ENCODE data around the gene PTGDS. TPM values are rescaled to one million over a fixed set of nuclear protein-coding genes. Genes with fewer than 3 reads are reported as not detected.

PTGDS gene
- total RNA-seq, 1 donor, result 10.8 TPM

DNA sequence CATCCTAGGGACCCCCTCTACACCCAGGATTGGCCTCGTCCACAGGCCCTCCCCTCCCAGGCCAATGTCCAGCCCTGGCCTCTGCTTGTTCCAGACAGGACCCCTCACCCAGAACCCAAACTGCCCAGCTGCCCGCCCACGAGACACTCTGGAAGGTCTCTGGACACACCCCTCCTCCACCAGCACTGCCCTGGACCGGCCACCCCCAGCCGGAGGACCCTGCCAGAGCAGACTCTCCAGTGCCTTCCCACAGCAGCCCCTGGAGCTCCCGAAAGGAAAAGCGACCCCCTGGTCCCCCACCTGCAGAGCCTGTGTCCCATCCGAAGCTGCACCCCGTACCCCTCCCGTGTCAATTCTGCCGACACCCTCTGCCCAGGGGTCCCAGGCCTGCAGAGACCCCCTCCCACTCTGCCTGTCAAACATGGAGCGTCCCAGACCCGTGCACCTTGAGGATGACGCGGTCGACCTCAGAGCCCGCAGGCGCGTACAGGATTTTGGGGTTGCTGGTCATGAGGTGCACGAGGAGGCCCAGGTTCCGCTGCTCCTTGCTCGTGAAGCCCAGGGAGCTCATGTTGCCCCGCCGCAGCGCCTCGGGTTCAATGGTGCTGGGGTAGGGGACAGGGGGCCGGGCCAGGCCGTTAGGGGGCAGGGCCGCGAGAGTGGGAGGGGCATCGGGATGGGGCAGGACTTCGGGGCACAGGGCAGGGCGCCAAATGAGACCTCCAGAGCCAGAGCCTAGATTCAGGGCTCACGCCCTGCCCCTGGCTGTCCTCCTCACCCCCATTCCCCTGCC, 42.8 kb downstream of the PTGDS start:
- no peaks in the 10 kb centered on the region for H3K27me3 ChIP-seq (ENCODE audit: insufficient read depth, low read length)

DNA sequence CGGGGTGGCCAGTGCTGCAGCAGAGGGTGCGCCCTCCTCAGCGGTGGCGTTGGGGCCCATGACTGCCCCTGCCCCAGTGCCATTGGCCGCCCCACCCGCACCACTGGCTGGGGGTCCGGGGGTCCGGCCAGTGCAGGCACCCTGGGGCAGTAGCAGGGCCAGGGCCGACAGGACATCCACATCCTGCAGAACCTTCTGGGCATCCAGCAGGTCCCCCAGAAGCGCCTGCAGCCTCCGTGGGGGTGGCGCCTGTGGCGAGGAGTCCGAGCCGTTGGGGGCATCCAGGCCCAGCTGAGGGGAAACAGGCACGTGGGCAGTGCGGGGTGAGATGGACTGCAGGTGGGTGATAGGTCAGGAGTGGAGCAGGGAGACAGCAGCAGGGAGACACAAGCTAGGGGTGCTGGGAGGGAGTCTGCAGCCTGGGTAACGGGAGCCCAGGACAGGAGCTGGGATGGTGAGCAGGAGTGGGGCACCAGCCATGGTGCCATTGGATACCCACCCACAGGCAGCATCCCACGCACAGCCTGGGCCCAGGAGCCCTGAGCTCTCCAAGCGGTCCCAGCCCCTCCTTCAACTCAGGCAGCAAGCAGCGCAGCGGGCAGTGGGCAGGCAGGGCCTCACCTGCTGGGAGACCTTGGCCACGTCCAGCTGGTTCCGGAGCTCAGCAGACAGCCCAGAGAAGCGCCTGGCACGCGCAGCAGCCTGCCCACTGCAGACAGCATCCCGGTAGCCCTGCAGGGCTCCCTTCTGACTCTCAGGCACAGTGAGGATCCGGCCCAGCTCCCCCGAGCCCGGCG, 43.7 kb downstream of the PTGDS start:
- Histone ChIP-seq H3K4me3 (ENCODE audit: low read length) (no peak overlapping the region), H3K9me3 (ENCODE audit: low read depth, low read length) (no peaks in the 10 kb centered on the region), H3K27me3 (ENCODE audit: insufficient read depth, low read length) (no peaks in the 10 kb centered on the region), H3K4me1 (ENCODE audit: insufficient read depth, low read length) (no peaks in the 10 kb centered on the region)

More for the DNA sequence above, 42.8 kb downstream of the PTGDS start:
- Histone ChIP-seq H3K4me3 (ENCODE audit: low read length) (no peak overlapping the region), H3K4me1 (ENCODE audit: insufficient read depth, low read length) (no peaks in the 10 kb centered on the region), H3K9me3 (ENCODE audit: low read depth, low read length) (no peaks in the 10 kb centered on the region)

DNA sequence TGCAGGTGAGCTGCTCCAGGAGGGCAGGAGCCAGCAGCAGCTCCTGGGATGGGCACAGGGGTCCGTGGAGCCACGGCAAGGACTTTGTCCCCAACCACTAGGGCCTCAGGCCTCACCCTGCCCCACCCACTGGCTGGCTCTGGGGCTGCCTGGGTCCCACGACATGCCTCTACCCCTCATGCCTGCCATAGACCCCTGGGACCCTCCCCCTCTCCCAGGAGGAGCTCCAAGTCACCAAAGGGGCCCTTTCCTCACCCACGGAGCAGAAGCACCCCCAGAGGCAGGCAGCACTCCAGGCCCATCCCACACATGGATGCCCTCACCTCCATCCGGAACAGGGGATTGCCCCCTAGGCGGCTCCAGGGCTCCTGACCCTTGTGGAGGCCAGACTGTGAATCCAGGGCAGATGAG, 44.3 kb downstream of the PTGDS start:
- Histone ChIP-seq H3K9me3 (ENCODE audit: low read depth, low read length) (no peaks in the 10 kb centered on the region), H3K4me1 (ENCODE audit: insufficient read depth, low read length) (peaks cover under 1% of the 10 kb centered on the region), H3K27me3 (ENCODE audit: insufficient read depth, low read length) (no peaks in the 10 kb centered on the region), H3K4me3 (ENCODE audit: low read length) (no peak overlapping the region)

DNA sequence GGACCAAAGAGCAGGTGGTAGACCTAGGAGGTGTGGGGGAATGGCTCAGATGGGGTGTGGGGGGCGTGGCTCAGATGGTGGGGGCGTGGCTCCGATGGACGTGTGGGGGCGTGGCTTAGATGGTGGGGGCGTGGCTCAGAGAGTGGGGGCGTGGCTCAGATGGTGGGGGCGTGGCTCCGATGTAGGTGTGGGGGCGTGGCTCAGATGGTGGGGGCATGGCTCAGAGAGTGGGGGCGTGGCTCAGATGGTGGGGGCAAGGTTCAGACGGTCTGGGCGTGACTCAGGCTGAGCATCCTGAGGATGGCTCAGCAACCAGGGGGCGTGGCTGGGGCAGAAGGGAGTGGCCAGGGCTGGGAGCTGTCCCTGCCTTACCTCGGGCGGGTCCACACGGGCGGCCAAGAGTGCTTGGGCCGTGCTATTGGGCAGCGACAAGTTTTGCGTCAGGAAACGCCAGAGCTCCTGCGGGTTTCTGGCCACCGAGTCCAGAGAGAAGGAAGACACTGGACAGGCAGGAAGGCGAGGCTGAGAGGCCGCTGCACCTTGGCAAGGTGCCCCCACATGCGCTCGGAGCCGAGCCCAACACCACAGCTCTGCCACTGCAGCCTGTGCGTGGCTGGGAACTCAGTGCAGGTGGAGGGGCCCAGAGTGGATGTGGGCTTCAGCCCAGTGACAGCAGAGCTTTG, 44.8 kb downstream of the PTGDS start:
- no peaks in the 10 kb centered on the region for H3K27me3 ChIP-seq (ENCODE audit: insufficient read depth, low read length)
- no peaks in the 10 kb centered on the region for H3K9me3 ChIP-seq (ENCODE audit: low read depth, low read length)
- H3K4me1 ChIP-seq (ENCODE audit: insufficient read depth, low read length), result peaks cover 6% of the 10 kb centered on the region
- no peak overlapping the region for H3K4me3 ChIP-seq (ENCODE audit: low read length)

DNA sequence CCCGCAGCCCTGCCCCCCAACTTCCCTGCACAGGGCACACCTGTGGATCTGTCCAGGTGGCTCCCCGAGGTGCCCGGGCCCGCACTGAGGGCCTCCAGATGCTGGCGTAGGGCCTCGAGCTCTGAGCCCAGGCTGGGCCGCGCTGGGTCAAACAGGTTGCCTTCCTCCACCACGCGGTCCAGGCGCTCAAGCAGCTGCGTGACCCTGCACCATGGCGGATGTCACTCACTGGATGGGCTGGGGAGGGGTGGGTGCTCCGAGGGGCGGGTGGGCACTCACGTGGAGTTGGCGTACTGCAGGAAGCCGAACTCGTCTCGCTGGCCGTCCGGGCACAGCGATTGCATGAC, 45.3 kb downstream of the PTGDS start:
- H3K4me1 ChIP-seq (ENCODE audit: insufficient read depth, low read length), result peaks cover 11% of the 10 kb centered on the region
- no peaks in the 10 kb centered on the region for H3K9me3 ChIP-seq (ENCODE audit: low read depth, low read length)
- no peak overlapping the region for H3K4me3 ChIP-seq (ENCODE audit: low read length)

DNA sequence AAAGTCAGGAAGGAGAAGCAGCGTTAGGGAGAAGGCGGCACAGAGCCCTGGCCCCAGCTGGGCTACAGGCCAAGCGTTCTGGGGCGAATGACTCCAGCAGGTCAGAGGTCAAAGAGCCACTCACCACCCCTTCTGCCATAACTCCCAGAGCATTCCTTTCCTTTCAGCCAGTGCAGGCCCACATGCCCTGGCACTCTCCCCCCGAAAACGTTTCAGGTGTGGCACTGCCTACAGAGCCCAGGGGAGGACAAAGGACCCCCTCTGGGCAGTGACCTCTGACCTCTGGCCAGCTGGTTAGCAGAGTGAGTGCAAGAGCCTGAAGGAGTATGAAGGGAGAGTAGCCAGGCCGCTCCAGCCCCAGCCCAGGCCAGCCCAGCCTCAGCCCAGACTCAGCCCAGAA, 45.9 kb downstream of the PTGDS start:
- H3K27me3 ChIP-seq (ENCODE audit: insufficient read depth, low read length), result no peaks in the 10 kb centered on the region

More for the DNA sequence above, 45.3 kb downstream of the PTGDS start:
- H3K27me3 ChIP-seq (ENCODE audit: insufficient read depth, low read length), result no peaks in the 10 kb centered on the region

DNA sequence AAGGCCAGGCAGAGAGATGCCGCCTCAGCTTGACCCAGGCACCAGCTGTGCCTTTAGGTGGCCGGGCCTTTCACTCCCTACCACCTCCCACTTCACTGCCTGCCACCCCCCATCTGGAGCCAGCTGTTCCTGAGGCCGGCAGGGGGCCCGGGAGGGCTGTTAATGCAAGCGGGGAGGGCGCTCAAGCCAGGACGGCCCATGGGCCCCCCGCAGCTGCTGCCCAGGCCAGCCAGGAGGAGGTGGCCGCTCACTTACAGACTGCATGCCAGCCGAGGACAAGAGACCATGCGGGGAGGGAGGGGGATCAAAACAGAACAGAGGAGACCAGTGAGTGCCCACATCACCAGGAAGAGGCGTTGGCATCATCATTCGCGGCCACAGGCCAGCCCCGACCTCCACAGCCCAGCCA, 46.3 kb downstream of the PTGDS start:
- no peaks in the 10 kb centered on the region for H3K9me3 ChIP-seq (ENCODE audit: low read depth, low read length)
- no peaks in the 10 kb centered on the region for H3K27me3 ChIP-seq (ENCODE audit: insufficient read depth, low read length)
- H3K4me1 ChIP-seq (ENCODE audit: insufficient read depth, low read length), result peaks cover 14% of the 10 kb centered on the region
- H3K4me3 ChIP-seq (ENCODE audit: low read length), result no peak overlapping the region

More for the DNA sequence above, 45.9 kb downstream of the PTGDS start:
- no peak overlapping the region for H3K4me3 ChIP-seq (ENCODE audit: low read length)
- peaks cover 11% of the 10 kb centered on the region for H3K4me1 ChIP-seq (ENCODE audit: insufficient read depth, low read length)
- H3K9me3 ChIP-seq (ENCODE audit: low read depth, low read length), result no peaks in the 10 kb centered on the region

DNA sequence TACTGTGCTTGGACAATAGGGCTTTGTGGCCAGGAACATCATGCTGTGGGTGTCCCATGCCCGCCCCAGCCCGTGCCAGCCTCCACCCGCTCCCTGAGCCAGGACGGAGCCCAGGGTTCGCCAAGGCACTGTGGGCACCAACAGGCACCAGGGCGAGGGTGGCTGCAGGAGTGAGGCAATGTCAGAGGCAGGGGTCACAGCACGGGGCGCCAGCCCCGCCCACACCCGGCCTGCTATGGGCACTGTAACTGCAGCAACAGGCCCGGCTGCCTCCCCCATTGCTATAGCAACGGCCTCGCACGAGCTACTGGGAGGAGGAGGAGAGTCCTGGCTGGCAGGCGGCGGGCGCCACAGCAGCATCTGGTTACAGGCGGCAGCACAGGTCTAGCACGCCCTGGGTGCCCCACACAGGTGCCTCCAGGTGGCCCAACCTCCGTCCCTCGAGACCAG, 48.2 kb downstream of the PTGDS start:
- peaks cover 34% of the 10 kb centered on the region for H3K4me1 ChIP-seq (ENCODE audit: insufficient read depth, low read length)
- no peaks in the 10 kb centered on the region for H3K9me3 ChIP-seq (ENCODE audit: low read depth, low read length)
- H3K4me3 ChIP-seq (ENCODE audit: low read length), result no peak overlapping the region
- H3K27me3 ChIP-seq (ENCODE audit: insufficient read depth, low read length), result no peaks in the 10 kb centered on the region

DNA sequence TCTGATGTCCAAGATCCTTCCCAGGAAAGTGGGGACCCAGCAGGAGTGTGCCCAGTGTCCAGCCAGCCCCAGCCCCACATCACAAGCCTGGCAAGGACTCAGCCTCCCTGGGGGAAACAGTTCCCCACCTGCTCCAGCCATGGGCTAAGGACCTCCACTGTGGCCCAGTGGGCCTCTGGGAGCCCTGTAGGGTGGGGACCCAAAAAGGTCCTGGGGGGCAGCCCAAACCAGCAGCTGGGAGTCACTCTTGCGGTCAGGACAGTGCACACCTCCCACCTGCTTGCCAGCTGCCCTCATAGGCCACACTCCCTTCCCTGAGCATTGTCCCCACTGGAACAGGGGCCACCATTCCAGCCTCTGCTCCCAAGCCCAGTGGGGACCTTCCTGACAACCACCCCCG, 49.1 kb downstream of the PTGDS start:
- H3K27me3 ChIP-seq (ENCODE audit: insufficient read depth, low read length), result no peaks in the 10 kb centered on the region
- no peaks in the 10 kb centered on the region for H3K9me3 ChIP-seq (ENCODE audit: low read depth, low read length)
- H3K4me3 ChIP-seq (ENCODE audit: low read length), result no peak overlapping the region
- peaks cover 42% of the 10 kb centered on the region for H3K4me1 ChIP-seq (ENCODE audit: insufficient read depth, low read length)

- Histone ChIP-seq H3K4me3 (ENCODE audit: low read length) (no peak overlapping the region), H3K9me3 (ENCODE audit: low read depth, low read length) (no peaks in the 10 kb centered on the region), H3K27me3 (ENCODE audit: insufficient read depth, low read length) (no peaks in the 10 kb centered on the region), H3K4me1 (ENCODE audit: insufficient read depth, low read length) (peaks cover 47% of the 10 kb centered on the region)
These were observed 49.5 kb downstream of the PTGDS start for GRCh38 chr9:137026828-137027227.

DNA sequence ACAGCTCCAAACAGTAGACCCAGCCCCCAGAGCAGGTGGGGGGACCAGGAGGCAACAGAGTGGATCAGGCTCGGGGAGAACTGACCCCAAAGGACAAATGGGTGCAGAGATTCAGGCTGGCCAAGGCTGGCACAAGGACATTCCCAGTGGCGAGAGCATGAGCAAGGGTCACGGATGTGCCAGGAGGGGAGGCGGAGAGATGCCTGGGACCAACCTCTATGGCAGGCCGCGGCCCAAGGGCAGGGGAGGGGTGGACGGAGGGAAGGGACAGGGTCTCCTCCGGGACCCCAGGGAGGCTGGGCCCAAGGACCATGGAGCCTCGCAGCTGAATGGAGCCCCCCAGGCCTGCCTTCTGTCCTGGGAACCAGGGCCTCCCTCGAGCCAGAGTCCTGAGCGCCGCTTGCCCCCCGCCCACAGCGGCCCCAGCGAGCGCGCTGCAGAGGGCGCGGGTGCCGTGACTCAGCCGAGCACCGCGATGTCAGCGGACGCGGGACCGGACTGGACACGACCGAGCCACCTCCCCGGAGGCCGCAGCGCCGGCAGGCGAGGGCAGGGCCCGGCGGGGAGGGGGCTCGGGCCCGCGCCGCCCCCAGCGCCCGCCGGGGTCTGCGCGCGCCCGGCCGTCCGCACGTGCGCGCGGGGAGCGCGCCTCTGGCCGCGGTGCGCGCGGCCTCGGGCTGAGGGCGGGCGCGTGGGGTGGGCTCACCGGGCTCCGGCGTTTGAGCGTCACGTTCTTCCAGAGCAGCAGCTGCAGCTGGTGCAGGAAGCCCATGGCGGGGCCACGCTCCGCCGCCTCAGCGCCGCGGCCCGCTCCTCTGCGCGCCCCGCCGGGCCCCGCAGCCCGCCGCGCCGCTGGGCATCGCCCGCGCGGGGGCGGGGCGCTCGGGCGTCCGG, 50.3 kb downstream of the PTGDS start, which contains the start of gene ABCA2:
Gene ABCA2, minus strand, starts transcription at position 869 of the 894 bp plus-strand sequence. Its CDS starts 97 bp downstream, at position 772.
- H3K27me3 ChIP-seq (ENCODE audit: insufficient read depth, low read length), result no peaks in the 10 kb centered on the region
- H3K4me3 ChIP-seq (ENCODE audit: low read length), result peak within 1 kb of the TSS; percentile 43
- no peaks in the 10 kb centered on the region for H3K9me3 ChIP-seq (ENCODE audit: low read depth, low read length)
- H3K4me1 ChIP-seq (ENCODE audit: insufficient read depth, low read length), result peaks cover 54% of the 10 kb centered on the region

GRCh38 chr9:137028263-137029057, 51.2 kb downstream of the PTGDS start:
- no peaks in the 10 kb centered on the region for H3K27me3 ChIP-seq (ENCODE audit: insufficient read depth, low read length)
- no peaks in the 10 kb centered on the region for H3K9me3 ChIP-seq (ENCODE audit: low read depth, low read length)
- peaks cover 63% of the 10 kb centered on the region for H3K4me1 ChIP-seq (ENCODE audit: insufficient read depth, low read length)
- peak overlapping the region; percentile 43 for H3K4me3 ChIP-seq (ENCODE audit: low read length)

- Histone ChIP-seq H3K9me3 (ENCODE audit: low read depth, low read length) (no peaks in the 10 kb centered on the region), H3K4me1 (ENCODE audit: insufficient read depth, low read length) (peaks cover 69% of the 10 kb centered on the region), H3K27me3 (ENCODE audit: insufficient read depth, low read length) (no peaks in the 10 kb centered on the region), H3K4me3 (ENCODE audit: low read length) (peak overlapping the region; percentile 43)
These were observed 52.0 kb downstream of the PTGDS start for GRCh38 chr9:137029058-137029936.

All from mononuclear cell (primary cell).